Stimulated activated CD4-positive, alpha-beta T cell treated with anti-CD3 and anti-CD28 coated beads, Interleukin-12 subunit alpha, Interleukin-12 subunit beta, amount 100 ng/mL, for 24 hours (primary cell): ENCODE data around the gene PRKCE.

Experiments used
- DNase-seq, 2 experiments: peaks; one replicate each; pipeline ENCODE4 v3.0.0-alpha.2; 2020; ENCODE audit warnings: low read depth in 2 of 2

Gene PRKCE

DNA sequence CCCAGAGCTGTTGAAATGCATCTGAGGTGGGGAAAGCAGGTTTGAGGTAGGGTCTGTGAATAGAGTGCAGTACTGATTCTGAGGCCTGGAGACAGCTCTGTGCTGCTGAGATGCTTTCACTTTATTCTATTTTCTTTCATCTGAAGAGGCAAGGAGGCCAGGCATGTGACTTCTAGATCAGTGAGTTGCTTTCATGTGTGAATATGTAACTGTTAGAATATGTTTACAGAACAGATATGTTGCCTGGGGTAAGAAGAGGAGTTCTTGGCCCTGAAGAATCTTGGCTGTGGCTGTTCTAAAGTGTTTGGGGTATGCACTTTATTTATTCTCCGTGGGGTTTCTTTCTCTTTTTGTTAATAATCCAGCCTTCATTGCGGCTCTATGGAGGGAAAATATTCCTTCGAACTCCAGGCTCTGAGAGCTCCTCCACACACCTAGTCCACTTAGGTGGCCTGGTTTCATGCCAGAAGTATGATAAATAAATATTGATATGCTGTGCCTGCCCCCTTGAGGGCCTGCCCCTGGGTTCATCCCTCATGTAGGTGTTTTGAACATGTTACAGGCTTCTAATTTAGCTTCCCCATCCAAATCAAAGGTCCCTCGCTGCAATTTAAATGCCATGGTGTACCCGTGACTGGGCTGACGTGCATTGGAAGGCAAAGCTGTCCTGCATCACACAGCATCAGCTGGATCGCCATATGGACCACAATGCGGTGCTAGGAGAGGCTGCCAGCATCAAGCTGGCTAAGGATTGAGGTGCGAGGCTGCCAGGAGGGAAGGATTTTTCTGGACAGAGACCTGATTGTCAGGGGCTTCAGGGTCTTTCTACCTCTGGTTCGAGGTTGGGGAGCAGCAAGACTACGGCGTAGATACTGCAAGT is 102.9 kb downstream of the PRKCE start:
- DNase-seq: no peak

DNA sequence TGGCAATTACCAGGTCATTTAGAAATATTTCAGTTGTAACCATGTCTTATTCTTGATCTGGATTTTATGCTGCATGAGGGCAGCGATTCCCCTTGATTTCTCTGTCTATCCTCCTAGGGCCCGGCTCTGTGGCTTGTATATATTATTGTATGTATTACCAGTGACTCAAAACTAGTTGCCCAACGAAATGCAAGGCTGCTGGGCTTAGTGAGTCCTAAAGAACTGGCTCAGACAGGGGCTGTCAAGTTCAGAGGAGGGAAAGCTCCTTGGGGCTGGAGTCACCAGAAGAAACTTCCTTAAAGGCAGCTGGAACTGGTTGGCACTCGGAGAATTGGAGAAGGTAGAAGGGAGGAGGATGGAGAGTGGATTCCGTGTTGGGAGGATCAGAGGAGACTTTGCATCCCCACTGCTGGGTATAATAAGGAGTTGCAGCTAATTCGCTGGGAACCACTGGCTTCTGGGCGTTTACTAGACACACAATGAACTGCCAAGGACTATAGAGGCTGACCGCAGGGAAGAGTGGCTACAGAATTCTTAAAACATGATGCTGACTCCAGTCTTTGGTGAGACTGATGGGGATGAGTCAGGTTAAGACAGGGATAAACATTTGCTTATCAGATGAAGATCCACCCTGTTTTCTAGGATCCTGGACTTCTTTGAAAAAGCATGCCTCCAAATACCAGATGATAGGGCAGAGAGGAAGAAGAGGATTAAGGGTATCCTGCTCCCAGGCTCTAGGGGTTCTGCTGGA is 104.3 kb downstream of the PRKCE start:
- DNase-seq: no peak

DNA sequence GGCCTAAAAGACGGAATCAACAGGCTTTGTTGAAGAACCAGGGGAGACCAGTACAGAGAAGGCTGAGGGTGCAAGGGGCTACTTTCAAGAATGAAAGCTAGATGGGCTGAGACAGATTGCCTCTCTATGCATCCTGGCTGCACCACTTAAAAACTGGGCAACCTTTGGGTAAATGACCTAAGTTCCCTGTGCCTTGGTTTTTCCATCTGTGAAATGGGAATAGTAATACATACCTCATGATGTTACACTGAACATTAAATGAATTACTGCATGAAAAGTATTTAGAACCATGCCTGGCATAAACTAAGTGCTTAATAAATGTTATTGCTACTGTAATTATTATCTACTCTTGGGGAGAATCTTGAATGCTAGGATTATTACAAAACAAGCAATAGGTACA is 106.5 kb downstream of the PRKCE start:
- DNase-seq: no peak

DNA sequence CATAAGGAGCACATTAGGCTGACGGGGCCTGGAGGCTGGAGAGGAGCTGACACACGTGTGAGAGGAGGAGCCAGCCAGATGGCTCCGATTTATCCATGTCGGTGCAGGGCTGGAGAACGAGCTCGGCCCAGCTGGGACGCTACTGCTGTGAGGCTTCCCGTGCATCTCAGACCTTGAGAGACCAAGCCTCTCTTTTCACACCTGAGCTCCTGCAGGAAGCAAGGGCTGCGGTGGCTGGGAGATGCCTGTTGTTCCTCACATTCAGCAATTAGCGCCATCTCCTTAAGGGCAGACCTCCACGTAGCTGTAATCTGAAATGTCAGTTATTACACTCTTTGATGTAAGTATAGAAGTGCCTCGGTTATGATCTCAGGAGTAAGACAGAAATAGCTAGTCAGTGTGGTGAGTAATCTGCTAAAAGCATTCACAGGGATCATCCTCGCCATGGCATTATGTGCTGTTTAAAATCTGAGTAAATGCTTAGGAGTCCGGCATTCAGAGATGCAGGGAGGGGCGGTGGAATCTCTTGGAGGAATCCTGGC is 107.9 kb downstream of the PRKCE start:
- DNase-seq: no peak

DNA sequence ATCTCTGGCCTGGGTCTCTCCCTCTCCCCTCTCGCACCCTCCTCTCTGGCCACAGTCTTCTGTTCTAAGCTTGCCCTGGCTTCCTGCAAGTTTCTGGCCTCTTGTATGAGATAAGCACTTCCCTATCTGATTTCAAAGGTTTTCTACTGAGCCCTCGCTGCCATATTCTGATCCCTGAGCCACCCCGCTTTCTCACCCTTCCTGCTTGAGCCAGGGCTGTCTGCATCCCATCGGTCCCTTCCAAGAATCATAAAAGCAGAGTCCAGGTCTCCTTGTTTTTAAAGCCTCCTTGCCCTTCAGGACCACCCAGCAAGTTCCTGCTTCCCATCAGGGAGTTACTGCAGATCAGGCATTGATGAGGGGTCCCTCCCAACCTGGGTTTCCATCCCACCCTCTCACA is 110.2 kb downstream of the PRKCE start:
- no peak for DNase-seq

DNA sequence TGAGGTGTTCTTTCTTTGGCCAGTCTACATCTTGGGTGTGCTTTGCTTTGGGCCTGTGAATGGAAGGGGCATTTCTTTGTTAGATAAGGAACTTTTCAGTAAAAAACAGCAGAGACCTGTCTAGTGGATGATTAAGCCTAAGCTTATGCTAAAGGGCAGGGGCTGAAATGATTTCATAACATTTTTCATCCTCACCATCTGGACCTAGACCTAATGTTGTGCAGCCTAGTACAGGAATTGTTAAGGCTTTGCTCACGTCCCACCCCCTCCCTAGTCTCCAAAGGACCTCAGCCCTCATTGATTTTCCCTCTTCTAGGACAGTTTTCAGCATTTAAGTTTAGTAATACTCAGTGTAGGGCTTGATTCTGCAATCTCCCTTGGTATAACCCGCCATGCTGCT is 111.8 kb downstream of the PRKCE start:
- DNase-seq: no peak

DNA sequence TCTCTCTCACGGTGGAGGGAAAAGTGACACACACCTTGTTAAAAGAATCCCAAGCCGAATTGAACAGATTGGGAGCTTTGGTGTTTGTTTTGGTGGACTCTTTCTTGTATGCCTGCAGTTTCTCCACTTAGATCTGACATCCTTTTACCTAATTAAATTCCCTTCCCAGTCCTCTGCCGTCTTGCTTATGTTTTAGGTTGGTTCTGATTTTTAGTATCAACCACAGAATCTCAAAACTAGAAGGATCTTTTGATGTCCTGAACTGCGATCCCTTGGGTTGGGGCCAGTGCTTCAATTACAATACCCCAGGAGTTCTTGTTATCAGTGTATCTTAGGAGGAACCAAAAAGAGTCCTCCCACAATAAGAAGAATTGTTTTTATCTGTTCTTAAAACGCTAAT is 112.3 kb downstream of the PRKCE start:
- no peak for DNase-seq

DNA sequence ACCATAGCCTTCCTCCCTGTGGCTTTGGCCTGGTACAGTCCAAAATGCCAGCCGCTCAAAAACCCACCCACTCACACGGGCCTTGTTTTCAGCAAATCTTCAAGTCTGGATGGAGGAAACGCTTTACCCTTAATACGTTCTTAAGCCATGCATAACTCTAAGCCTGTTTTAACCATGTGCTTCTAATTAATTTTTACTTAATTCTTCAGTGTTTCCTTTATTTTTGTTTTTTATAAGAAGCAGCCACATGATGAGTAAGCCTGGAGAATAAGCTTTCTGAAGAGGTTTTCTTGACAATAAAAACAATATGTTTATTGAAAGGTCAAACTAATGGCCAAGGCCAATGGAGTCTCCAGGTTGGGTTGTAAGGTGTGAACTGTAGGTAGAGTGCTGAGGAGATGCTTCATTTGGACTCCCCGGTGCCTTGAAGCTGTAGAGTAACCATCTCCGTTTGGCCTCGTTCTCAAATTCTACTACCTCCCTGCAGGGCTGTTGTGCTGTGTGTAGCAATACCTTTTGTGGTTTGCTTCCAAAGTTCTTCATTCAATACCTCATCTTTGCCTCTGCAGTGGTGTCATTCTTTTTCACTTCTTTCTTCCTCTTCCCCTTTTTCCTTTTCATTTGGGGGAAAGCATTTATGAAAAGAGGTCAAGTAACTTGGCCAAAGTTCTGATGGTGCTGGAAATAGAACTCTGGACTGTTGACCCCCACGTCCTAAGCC is 113.7 kb downstream of the PRKCE start:
- no peak for DNase-seq

DNA sequence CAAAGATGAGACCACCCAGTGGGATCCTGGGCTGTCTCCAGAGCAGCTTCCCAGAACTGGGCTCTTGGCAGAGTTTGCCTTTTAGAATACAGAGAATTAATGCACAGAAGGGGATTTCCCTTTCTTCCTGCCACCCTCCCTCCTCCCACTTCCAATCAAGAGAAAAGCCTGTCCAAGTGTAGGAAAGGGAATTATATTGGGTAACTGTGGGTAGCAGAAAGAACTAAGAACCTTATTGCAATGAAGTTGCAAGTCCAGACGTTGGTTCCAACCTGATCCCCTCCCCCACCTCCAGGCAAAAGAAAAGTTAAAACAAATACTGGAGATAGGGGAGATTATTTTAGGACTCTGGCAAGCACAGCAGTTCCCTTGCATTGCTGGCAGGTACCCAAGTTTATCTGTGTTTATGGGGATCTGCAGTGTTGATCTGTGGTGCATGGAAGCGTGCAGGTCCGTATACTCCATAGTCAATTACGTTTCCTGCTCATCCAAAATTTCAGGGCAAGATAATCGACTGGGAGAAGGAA is 114.3 kb downstream of the PRKCE start:
- no peak for DNase-seq

DNA sequence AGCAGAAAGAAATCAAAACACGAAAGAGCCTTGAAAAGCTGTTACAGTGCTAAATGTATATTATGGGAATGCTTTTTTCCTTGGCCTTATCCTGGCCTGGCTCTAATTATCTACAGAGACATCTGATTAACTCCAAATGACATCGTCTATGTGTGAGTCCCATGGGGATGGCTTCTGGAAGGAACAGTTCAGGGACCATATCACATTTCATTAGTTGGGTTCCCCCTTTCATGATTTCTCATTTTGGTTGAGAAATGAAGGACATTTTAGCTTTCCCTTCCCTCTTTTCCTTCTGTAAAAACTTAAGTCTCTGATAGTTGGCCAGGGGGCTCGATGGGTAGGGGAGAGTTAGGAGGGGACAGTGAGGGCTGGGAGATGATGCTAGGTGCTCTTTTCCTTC is 116.7 kb downstream of the PRKCE start:
- no peak for DNase-seq

DNA sequence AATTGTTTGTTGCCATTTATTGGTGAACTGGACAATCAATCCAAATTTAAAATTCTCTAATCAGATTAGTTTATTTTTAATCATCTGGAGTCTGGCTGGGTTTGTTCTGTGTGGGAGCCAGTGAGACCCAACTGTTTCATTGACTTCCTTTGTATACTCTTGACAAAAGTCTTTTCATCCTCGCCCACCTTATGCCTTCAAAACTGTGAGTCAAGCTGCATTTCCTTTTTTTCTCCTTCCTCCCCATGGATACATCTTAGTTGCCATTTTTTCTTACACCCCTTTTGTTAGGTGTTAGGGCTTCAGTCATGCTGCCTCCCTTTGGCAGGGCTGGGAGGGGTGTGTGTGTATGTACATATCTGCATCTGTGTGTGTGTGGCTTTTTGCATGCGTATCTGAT is 117.6 kb downstream of the PRKCE start:
- no peak for DNase-seq

DNA sequence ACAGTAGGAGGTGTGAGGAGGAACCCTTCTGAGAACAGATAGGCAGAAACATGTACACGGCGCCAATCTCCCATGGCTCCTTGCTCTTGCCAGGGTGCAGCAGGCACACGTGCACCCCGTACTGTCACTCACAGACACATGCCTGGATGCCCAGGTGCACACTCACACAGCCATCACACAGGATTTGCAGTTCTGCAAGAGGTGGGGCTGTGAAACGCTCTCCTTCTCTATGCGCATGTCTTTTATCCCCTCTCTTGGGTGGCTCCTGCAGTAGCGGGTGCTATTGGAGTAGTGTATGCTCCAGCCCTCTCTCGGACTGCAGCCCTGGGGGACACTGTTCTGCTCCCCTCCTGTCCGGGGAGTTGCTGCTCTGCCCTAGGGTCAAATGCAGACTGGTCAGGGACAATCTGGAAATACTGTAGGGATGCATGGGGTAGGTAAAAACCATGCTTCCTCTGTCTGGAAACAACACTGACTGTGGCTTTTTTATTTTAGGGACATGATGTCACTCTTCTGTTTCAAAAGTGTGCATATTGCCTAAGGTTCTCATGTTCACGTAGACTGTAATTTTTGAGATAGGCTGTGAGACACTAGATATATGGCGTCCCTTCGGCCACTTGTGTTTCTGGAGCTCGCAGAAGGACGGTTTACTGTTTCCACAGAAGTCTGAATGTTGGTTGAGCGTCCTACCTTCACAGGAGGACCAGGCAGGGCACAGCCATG is 118.5 kb downstream of the PRKCE start:
- no peak for DNase-seq

DNA sequence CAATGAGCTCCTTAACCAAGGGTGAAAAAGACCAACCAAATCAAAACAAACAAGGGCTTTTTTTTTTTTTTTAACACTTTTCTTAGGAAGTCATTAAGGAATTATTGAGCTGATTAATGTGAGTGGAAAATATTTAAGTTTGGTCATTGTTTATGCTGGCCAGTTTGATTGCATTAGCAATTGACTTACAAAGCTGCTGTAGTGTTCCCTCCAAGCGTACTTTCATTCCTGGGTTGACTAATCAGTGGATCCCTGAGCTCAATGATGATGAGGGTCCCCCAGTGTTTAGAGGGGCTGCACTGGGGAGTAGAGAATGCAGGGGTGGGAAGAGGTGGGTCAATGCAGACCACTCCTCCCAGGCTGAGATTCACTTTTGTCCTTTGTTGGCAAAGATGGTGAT is 119.3 kb downstream of the PRKCE start:
- no peak for DNase-seq

DNA sequence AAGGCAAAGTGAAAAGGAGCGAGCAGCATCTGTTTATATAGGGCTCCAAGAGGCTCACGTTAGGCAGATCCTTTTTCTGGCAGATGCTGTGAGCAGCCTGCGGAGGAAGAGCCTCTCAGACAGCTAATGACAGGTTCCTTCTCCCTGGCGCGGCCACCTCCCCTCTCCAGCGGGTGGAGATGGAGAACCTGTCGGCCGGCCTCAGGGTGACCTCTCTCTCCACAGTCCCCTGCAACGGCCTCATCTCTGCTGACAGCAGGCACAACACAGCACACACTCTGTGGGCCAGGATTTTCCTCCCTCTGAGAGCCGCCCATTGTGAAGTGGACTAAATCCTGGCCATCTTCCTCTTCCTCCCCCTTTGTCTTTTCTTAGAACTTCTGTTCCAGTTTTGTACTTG is 119.8 kb downstream of the PRKCE start:
- DNase-seq: no peak

DNA sequence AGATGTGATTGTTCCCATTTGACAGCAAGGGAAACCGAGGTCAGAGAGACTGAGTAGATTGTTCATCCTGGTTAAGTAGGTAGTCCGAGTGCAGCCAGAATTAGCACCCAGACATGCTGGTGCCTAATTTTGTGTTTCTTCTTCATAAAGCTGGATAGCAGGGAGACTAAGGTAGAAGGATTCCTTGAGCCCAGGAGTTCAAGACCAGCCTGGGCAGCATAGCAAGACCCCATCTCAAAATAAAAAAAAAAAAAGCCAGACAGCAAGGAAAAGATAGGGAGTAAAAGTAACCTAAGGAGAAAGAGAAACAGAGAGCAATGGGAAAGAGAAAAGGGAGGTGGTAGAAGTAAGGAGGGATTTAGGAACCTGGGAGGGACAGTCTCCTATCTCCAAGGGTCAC is 120.6 kb downstream of the PRKCE start:
- DNase-seq: no peak

DNA sequence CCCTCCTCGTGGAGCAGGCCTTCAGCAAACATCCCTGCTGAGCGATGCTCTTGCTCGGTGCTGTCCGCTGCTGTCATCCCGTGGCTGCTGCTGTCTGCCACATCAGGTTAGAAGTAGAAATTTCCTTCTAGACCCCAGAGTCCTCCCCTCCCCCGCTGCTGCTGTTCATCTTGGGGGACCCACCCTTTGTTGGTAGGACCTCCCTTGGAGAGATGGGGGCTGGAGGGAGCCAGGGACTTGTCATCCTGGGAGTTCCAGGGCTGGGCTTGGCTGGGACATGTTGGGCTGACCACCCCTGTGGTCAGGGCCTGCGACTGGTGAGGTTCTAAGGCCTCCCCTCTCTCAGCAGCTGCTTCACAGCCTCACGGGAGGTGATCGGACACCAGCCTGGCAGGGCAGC is 122.4 kb downstream of the PRKCE start:
- no peak for DNase-seq

DNA sequence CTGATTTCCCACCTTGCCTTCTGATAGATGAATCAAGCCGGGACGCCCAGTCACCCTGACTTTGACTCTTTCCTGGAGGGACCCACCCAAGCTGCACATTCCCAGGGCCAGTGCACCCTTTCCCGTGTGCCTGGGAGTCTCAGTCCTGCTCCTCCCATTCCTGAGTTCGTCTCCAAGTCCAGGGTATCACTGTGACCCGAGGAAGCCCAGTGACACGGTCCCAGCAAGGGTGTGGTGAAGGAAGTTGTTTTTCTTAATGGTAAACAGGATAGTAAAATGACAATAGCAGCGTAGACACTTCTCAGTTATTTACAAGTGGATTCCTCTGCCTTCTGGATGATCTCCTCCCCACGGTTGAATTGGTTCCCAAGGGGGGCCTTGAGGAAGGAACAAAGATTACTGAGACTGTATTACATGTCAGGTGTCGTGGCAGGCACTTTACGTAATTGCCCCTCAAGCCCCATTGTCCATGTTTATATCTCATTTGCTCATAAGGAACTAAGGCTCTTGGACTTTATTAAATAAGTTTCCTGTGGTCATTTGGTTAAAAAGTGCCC is 123.3 kb downstream of the PRKCE start:
- DNase-seq: no peak

DNA sequence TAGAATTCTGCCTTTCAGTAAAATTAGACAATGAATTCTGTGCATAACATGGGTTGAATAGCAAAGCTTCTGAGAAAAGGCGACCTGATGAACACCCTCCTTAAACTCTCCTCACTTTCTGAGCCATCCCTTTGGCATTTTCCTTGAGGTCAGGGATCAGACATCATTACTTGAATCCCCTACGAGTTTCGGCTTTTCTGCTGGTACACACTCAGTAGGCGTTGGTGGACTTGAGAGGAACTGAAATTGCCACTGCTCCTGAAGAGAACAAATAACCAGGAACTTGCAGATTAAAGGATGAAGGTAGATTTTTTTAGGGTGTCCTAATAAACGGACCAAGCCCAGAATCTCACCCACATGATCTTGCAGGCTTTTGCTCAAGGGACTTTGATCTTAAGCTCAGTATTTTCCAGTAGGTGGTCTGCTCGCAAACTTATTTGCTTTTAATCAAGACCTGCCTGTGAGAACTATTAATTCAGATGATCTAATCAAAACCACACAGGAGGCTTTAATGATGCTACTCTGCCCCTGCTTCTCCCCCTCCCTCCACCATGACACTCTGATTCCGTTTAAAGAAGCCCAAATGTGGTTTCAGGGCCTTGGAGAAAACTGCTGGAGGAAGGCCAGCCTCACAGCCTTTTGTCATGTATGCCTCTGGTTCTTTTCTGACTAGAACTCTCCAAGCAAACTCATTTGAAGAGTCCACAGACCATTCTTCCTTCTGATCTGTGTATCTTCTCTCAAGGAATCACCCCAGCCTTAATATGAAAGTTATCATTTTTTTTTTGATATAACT is 124.9 kb downstream of the PRKCE start:
- DNase-seq: no peak

DNA sequence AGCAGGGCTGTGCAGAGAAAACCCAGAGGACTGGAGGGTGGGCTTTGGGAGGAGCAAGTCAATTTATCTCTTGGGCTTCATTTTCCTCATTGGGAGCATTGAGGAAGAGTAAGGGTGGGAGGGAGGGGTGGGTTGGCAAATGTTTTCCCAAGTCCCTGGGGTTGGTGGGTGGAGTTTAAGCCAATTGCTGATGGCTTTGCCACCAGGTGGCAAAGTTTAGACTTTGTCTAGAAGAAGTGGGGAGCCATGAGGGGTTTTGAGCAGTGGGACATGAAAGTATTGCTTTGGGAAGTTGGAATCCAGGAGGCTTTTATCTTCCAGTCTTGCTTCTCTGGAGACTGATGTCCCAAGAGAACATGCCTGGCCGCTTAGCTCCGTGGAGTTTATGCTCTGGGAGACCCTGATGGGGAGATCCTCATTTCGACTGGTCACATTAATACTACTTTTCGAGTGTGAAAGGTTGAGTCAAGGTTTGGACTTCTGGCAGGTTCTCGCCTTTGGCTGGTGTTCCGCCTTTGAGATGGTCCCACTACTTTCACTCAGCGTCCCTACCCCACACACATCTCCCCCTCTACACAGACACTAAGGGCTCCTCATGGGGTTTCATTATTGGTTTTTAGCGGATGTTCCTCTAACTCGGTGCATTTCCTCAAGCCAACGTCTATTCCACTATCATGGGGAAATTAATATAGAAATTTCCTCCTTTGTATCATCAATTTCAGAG is 126.7 kb downstream of the PRKCE start:
- no peak for DNase-seq
